Measurements from ENCODE around the gene POU2F2.

DNA sequence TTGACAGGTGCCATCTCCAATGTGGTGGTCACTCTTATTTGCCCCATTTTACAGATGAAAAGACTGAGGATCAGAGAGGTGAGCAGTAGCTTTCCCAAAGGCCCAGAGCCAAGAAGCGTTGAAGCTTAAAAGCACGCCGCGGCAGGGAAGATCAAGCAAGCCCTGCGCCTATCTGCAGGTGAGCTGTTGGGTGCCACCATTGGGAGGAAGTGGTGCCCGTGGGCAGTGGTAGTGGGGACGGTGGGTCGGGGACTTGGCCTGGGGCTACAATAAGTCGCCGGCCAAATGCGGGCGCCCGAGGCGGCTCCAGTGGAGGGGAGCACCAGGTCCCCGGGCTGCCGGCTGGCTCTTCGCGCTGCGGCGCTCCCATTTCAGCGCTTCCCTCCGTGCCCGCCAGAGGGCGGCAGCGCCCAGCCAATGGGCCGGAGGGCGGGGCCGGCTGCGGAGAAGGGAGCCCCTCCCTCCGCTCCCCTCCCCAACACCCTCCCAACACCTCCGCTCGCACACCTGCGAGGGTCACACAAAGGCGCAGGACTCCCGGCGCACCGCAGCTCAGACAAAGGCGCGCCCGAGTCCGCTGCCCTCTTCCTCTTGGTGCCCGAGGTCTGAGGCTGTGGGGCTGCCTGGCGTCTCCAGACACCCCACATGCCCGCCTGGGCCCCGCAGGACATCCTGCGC, 744 bp upstream of the POU2F2 start:
- TF ChIP-seq, protein P1, sequence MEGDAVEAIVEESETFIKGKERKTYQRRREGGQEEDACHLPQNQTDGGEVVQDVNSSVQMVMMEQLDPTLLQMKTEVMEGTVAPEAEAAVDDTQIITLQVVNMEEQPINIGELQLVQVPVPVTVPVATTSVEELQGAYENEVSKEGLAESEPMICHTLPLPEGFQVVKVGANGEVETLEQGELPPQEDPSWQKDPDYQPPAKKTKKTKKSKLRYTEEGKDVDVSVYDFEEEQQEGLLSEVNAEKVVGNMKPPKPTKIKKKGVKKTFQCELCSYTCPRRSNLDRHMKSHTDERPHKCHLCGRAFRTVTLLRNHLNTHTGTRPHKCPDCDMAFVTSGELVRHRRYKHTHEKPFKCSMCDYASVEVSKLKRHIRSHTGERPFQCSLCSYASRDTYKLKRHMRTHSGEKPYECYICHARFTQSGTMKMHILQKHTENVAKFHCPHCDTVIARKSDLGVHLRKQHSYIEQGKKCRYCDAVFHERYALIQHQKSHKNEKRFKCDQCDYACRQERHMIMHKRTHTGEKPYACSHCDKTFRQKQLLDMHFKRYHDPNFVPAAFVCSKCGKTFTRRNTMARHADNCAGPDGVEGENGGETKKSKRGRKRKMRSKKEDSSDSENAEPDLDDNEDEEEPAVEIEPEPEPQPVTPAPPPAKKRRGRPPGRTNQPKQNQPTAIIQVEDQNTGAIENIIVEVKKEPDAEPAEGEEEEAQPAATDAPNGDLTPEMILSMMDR (IDR thresholded peaks at IDR 0.05): peak; percentile 90 to 99 (median 96)
- no peak for TF ChIP-seq POLR2A (IDR thresholded peaks at IDR 0.05)
